Renal cortical epithelial cell (primary cell): ENCODE measurements around the gene CPNE8. TPM values are rescaled to one million over a fixed set of nuclear protein-coding genes. Genes with fewer than 3 reads are reported as not detected.
"Not testable (repeated sequence)": the region's sequence is repeated elsewhere in the genome, so short reads cannot be mapped to it uniquely, and the experiment has no call there.

ENCODE experiments used
- DNase-seq: peaks from one replicate; pipeline ENCODE4 v3.0.0-alpha.2; 2011; ENCODE audit warnings: low read depth
- total RNA-seq: library from RNA; depleted of rRNA; stranded (reverse); fragments of >200 nt; gene quantifications from 2 replicates; pipeline ENCODE4 v1.2.3, GENCODE V29; 2014

CPNE8 gene
- total RNA-seq, 1 donor from 2014 or later, result 82.4 TPM

DNA sequence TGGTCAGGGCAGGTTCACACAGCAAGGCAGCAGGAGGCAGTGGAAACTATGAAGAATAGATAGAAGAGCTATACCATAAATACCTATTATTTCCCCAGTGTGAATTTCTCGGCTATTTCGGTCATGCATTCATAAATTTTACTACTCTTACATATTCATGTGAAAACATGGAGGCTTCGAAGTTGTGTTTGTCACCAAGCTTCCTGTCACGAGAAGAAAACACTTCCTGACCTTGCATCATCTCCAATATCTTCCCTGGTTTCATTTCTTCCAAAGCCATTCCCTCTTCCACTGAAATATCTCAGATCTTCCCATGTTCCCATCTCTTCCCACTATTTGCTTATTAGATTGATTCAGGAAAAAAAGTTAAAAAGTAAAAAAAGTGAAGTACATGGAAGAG lies 80.4 kb downstream of the CPNE8 start:
- no peak for DNase-seq

DNA sequence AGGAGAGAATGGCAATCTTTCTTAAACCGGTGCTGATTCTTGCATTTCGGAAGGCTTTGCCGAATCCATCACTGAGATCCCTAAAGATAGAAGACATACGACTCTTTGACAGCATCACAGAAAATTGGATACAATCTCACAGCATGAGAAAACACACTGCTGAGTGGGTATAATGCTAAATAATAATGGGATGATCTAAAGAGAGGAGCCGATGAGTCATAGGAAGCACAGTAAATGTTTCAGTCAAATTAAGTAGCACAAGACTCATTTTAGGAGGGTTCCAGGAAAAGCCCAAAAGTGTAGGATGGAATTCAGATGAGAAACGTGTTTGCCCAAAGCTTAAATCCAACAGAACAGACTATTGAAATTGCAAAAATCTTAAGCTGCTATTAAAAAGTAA lies 81.7 kb downstream of the CPNE8 start:
- peak; percentile 6 for DNase-seq

DNA sequence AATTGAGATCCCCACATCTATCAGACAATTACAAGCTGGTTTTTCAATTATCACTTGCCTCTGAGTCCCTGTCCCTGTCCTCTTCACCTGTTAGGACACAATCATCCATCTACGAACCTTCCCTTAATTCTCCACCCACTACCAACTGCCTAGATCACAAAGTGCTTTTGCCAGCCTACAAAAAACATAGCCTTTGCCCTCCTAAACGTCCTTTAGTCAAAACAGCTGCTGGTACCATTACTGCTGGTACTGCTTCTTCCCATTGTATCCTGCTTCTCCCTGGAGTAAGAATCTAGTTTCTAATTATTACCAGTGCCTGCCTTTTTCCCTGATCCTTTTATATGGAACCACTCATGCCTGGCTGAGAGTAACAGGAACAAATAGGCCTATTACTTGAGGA lies 82.1 kb downstream of the CPNE8 start:
- no peak for DNase-seq

DNA sequence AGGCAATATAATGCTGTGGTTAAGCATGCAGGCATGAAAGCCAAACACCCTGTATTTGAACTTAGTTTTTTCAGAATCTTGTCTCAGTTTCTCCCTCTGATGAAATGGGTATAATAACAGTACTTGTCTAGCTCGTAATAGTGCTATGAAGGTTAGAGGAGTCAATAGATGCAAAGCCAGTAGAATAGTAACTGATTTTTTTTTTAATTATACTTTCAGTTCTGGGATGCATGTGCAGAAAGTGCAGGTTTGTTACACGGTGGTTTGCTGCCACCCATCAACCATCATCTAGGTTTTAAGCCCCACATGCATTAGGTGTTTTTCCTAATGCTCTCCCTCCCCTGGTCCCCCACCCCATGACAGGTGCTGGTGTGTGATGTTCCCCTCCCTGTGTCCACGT lies 87.4 kb downstream of the CPNE8 start:
- no peak for DNase-seq

DNA sequence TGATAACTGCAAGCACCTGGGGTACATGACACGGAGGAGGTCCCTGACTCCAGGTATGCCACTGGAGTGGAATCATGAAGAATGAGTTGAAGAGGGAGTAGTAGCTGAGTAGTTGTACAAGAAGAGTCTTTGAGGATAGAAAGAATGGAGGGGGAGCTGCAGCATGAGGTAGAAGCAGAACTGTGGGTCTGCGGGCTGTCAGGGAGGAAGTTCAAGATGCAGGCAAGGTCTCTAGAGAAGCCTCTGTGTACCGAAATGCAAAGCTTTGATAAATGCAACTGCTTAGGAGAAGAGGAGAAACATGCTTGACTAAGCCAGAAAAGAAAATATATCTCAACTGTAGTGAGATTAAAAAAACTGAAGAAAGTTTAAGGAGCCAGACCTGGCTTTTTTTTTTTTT lies 91.5 kb downstream of the CPNE8 start:
- no peak for DNase-seq

DNA sequence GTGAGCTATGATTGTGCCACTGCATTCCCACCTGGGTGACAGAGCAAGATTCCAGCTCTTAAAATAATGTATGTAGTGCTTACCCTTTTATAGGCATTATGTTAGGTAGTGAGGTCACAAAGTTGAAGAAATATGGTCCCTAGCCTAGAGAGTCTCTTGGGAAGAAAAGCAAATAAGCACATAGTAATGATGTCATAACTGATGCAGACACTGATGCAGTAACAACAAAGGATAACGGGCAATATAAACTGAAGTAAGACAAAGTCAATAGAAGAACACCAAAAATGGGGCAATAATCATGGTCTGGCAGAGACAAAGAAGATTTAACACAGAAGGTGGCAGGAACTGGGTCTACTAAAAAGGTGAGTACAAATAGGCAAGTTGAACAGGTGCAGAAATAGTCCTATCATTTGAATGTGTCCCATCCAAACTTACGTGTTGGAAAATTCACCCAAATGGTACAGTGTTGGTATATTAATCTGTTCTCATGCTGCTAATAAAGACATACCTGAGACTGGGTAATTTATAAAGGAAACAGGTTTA lies 93.5 kb downstream of the CPNE8 start:
- no peak for DNase-seq

DNA sequence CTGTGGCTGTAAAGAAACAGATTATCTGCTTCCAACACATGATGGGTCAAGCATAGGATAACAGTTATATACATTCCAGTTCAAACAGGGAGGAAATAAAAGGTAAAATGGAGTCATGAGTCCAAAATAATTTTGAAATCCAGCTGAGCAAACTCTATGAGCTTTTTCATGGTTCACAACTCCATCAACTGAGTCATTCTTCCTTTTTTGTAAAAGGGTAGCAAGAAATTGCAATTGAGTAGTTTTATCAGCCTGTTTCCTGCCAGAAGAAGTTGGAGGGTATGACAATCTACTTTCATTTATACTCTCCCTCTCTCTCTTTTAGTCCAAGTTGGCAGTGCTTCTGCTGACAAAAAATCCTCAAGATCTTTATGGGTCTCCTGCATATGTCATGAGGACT lies 95.6 kb downstream of the CPNE8 start:
- DNase-seq, result no peak

DNA sequence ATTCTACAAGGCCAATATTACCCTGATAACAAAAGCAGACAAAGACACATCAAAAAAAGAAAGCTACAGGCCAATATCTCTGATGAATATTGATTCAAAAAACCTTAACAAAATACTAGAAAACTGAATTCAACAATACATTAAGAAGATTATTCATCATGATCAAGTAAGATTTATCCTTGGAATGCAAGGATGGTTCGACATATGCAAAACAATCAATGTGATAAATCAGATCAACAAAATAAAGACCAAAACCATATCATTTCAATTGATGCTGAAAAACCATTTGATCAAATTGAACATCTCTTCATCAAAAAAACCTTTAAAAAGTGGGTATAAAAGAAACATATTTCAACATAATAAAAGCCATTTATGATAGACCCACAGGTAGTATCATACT lies 117.3 kb downstream of the CPNE8 start:
- no peak for DNase-seq

DNA sequence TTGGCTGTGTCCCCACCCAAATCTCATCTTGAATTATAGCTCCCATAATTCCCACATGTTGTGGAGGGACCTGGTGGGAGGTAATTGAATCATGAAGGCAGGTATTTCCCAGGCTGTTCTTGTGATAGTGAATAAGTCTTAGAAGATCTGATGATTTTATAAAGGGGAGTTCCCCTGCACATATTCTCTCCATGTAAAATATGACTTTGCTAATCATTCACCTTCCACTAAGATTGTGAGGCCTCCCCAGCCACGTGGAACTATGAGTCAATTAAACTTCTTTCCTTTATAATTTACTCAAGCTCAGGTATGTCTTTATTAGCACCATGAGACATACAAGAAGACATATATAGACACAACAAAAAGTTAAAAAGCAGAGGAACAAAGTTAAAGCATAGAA lies 120.0 kb downstream of the CPNE8 start:
- peak; percentile 27 for DNase-seq

DNA sequence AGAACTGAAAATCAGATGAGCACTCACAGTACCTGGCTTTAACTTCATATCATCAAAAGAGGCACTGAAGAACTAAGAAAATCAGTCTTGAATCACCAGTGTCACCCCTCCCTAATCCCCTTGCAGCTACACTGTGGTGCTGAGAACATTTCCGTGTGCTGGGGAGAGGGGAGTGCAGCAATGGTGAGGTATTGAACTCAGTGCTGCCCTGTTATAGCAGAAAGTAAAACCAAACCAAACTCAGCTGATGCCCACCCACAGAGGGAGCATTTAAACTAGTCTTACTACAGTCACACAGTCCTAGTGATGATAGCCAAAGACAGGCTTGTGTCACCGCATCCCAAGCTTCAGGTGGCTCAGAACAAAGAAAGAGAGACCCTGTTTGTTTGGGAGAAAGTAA lies 122.1 kb downstream of the CPNE8 start:
- DNase-seq, result no peak

DNA sequence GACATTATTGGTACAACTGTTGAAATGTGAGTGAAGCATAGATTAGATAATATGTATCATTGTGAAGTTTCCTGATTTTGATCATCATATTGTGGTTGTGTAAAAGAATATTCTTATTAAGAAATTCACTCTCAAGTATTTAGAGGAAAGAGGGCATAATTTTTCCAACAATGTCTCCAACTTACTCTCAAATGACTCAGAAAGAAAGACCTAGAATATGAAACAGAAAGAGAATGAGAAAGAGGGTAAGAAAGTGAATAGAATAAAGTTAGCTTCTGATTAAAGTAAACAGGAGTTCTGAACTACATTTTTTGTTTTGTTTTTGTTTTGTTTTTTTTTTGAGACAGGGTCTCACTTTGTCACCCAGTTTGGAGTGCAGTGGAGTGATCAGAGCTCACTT lies 123.0 kb downstream of the CPNE8 start:
- DNase-seq, result no peak

DNA sequence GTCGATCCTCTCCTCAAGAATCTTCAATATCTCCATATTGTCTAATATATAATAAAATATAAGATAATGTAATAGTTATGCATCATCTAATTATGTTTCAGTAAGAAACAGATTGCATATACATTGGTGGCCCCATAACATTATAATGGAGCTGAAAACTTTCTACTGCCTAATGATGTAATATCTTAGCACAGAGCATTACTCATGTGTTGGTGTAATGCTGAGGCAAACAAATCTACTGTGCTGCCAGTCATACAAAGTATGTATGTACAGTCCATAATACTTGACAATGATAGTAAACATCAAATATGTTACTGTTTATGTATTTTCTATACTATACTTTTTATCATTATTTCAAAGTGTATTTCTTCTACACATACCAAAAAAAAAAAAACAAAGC lies 128.7 kb downstream of the CPNE8 start:
- DNase-seq, result peak; percentile 6

DNA sequence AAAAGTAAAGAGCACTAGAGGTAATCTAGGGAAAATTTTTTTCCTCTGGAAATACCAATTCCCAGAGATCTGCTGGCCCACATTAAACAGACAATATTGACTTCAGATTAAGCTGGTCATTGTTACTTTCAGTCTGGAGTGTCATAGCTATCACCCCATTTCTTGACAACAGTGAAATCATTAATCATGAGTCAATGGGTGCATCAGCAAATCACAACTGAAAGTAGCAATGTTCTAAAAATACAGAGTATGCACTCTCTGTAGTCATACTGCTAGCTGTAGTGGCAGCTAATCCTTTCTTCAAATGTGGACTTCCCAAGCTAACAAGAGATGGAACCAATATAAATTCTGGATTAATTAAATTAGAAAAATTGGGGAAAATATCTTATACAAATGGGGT lies 129.9 kb downstream of the CPNE8 start:
- DNase-seq, result no peak

DNA sequence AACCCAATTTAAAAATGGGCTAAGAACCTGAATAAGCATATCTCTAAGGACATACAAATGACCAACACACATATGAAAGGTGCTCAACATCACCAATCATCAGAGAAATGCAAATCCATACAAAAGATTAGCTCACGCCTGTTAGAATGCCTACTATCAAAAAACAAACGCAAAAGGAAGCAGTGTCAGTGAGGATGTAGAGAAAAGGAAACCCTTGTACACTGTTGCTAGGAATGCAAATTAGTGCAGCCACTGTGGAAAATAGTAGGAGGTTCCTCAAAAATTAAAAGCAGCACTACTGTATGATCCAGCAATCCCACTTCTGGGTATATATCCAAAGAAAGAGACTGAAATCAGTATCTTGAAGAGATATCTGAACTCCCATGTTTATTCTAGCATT lies 133.0 kb downstream of the CPNE8 start:
- DNase-seq, result no peak

DNA sequence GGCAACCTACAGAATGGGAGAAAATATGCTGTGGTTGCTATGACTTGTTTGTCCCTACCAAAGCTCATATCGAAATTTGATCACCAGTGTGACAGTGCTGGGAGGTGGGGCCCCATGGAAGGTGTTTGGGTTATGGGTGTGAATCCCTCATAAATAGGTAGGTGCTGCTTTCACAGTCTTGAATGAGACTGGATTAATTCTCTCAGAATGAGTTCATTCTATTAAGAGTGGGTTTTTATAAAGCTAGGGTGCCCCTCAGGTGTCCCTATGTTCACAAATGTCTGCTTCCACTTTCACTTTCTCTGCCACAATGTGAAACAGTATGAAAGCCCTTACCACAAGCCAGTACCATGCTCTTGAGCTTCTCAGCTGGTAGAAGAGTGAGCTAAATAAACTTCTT lies 133.5 kb downstream of the CPNE8 start:
- DNase-seq, result peak; percentile 25

DNA sequence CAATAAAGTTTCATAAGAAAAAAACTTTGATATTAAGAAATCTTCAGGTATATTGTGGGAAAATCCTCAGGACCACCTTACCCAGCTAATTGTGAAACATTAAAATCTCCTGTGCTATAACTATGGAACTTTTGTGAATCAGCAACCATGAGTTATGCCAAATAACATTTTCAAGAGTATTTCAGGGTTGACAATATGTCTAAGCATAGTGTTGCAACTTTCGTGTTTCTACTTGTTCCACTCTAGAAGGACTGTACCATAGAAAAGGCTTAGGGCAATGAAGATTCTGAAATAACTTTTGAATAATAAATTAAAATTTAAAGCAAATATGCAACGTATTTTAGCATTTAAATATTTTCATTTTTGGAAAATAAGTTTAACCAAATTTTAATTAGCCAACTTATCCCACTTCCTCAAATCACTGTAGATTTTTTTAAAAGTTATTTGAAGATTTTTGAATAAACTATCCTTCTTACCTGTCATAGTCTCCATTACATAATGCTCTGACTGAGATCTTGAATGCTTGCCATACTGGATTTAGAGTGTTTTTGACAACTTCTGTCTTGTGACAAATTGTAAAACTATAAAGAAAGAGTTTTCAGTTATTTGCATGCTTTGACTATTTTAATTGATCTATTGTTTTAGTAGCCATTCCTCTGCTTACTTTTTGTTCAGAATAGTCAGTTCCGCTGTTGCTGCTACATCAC lies 143.6 kb downstream of the CPNE8 start:
- DNase-seq, result no peak

DNA sequence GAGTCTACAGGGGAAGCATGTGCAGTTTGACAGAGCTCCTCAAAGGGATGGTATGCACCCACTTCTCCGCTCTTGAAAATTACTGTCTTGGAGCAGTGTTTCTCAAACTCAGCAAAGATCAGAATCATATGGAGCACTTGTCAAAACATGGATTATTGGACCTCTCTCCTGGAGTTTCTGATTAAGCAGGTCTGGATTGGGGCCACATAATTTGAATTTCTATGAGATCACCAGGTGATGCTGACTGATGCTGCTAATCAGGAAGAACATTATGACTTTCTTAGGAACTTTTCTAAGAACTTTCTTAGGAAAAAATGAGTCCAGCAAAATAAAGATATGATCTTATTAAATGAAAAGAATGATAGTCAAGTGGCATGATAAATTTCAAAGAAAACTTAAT lies 144.3 kb downstream of the CPNE8 start:
- no peak for DNase-seq

DNA sequence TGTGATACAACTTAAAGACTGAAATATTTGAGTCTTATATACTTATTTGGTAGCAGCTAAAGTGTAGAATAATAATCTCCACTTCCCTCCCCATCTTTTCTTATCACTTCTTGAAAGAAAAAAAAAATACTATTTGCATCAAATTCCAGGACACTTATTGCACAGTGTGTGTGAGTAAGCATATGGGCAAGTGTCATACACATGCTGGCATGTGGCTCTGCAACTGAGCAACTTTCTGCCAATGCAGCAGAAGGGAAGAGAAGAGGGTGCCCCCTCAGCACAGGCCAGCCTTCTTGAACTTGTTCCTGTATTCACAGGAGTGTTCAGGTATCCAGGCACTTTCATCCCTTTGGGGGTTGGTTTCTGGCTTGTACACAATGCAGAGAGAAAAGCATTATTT lies 145.8 kb downstream of the CPNE8 start:
- no peak for DNase-seq

DNA sequence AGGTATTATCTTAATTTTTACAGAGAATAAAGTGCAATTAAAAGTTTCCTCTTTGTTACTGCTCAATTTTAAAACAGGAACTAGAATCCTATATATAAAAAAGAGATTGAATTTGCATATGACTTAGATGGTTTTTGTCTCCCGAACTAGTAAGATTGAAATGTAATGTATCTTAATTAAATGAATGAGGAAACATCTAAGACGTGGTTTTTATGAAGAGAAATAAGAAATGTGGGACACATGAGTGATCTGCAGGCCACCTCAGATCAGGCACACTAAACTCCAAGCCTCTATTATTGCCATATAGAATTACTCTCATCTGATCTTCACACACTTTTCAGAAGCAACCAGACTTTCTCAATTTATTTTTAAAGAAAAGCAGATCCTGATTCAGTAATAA lies 158.6 kb downstream of the CPNE8 start:
- DNase-seq, result no peak

DNA sequence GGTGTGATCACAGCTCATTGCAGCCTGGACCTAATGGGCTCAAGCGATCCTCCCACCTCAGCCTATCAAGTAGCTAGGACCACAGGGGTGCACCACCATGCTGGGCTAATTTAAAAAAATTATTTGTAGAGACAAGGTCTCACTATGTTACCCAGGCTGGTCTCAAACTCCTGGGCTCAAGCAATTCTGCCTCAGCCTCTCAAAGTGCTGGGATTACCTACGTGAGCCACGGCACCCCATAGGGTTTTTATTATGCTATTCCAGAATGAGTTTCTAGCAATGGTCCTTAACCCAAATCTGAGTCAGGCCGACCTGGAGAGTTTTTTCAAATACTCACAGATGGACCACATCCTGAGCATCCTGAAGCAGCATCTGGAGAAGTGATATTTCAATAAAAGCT lies 159.8 kb downstream of the CPNE8 start:
- DNase-seq, result no peak

DNA sequence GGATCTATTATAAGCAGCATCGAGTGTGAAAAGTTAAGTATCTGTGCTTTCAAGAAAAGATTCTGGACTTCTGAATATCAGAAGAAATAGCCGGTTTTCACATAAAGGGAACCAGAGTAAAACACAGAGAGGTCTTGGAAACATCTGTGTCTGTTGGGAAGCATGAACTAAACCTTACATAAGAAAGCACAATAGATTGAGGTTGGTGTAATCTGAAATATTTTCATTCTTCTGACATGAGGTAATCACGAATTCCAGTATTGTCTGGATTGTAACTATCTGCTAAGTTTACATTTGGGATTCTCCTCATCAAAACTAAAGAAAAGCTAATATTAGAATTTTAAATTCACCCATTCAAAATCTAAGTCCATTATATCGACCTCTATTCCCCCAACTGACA lies 161.3 kb downstream of the CPNE8 start:
- no peak for DNase-seq

DNA sequence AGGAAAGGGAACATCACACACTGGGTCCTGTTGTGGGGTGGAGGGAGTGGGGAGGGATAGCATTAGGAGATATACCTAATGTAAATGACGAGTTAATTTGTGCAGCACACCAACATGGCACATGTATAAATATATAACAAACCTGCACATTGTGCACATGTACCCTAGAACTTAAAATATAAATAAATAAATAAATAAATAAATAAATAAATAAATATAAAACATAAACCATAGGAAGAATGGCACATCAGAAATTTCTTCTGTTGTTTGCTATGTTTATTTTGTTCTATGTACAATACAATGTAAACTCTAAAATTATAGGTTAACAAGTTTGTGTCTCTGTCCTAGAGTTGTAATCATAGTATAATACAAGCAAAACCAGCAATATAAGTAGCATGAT lies 162.9 kb downstream of the CPNE8 start:
- DNase-seq, result not testable (repeated sequence)

DNA sequence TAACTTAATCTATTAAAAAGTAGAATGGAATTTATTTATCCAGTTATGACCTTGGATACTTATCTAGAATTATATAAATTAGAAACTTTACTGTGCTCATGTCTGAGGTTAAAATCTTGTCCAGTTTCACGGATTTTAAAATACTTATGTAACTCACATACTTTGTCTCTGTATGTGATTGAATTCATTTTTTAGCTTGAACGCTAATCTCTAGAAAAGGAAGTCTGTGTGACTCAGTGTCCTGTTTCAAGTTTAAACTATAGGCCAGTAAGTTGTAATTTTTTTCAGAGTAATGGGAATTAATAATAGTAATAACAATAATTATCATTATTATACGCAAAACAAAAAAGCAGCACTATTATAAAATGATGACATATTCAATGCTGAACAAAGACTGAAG lies 168.6 kb downstream of the CPNE8 start:
- no peak for DNase-seq

DNA sequence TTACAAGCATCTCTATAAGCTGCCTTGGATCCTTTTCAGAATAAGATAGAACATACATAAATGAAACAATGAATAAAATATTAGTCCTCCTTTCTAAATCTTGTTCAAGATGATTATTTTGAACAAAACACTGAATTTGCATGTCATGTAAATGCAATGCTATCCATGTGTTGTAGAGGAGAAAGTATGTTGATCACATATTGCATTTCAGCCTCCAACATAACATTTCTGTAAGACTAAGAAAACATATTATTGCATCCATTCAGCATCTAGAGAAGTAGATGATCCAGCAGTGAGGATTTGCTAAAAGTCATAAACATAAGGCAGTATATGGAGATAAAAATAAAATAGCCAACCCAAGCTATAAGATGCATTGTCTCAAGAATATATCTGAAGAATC lies 172.6 kb downstream of the CPNE8 start:
- DNase-seq, result no peak
